Measurements from ENCODE around the gene SAG. TPM values are rescaled to one million over a fixed set of nuclear protein-coding genes. Genes with fewer than 3 reads are reported as not detected.

Gene SAG
- total and polyA plus RNA-seq, 10 of the 15 experiments (the other 5 are each of a cell fraction or from before 2014, with no cell fraction given): 0.06 to 0.47 TPM; not detected in 8

- H3K27me3 ChIP-seq (replicated peaks in 1 of 2; ENCODE audit: control insufficient read depth in 2 of 2, insufficient read depth in 2 of 2, low read length in 1 of 2): no peaks in the 10 kb centered on the region
- H3K9me3 ChIP-seq (replicated peaks; ENCODE audit: control insufficient read depth, insufficient read depth, low read length): no peaks in the 10 kb centered on the region
- ChIA-PET RAD21 (ENCODE audit: unreplicated experiment) (no interaction called here), CTCF (interaction anchor here (0.6 to 1.5 kb wide), 6 partner anchors 8 to 96 kb away, joined by 3 to 5 read pairs (median 4); no protein-coding TSS in a partner anchor), SMC1A (ENCODE audit: uncharacterized antibody, unreplicated experiment) (interaction anchor here (0.5 to 1.2 kb wide), 2 partner anchors 337 to 648 kb away, joined by 3 read pairs; no protein-coding TSS in a partner anchor), POLR2A (no interaction called here)
- H3K36me3 ChIP-seq (ENCODE audit: control insufficient read depth in 2 of 2, insufficient read depth in 2 of 2, low read length in 1 of 2): no peaks in the 10 kb centered on the region
- no TSS peak for BruUV-seq (replicated peaks)
- no peaks in the 10 kb centered on the region for H4K20me1 ChIP-seq (ENCODE audit: control insufficient read depth, insufficient read depth)
- H3K79me2 ChIP-seq (ENCODE audit: control insufficient read depth, insufficient read depth, low read length): no peaks in the 10 kb centered on the region
- in situ Hi-C loops (cut with MboI): no loop called here
- TF ChIP-seq KAT2A (conservative IDR thresholded peaks at IDR 0.05; ENCODE audit: control insufficient read depth, low read depth, low read length) (no peak), ZNF274 (IDR thresholded peaks at IDR 0.05; ENCODE audit: insufficient read depth, insufficient read length) (no peak), MYC (IDR thresholded peaks at IDR 0.05; ENCODE audit: insufficient read depth, insufficient read length, insufficient replicate concordance, low read length, severe bottlenecking) (no peak), NR2C2 (IDR thresholded peaks at IDR 0.05; ENCODE audit: borderline replicate concordance, control insufficient read depth, insufficient read length, low read depth) (no peak), ZBTB33 (IDR thresholded peaks at IDR 0.05) (no peak), SIN3A (IDR thresholded peaks at IDR 0.05; ENCODE audit: low read depth, low read length) (no peak), ASH2L (IDR thresholded peaks at IDR 0.05; ENCODE audit: borderline replicate concordance, low read depth) (no peak), CBX5 (IDR thresholded peaks at IDR 0.05; ENCODE audit: low read depth) (no peak), EP300 (IDR thresholded peaks at IDR 0.05; ENCODE audit: borderline replicate concordance in 1 of 2, control insufficient read depth in 1 of 2, low read depth in 2 of 2, low read length in 2 of 2) (no peak), PAX5 (IDR thresholded peaks at IDR 0.05; ENCODE audit: borderline replicate concordance, low read depth, low read length) (no peak), SRF (IDR thresholded peaks at IDR 0.05; ENCODE audit: low read depth in 2 of 2, low read length in 2 of 2) (no peak), TBL1XR1 (IDR thresholded peaks at IDR 0.05; ENCODE audit: low read depth, low read length) (no peak), ZNF217 (IDR thresholded peaks at IDR 0.05) (no peak), MTA3 (IDR thresholded peaks at IDR 0.05; ENCODE audit: borderline replicate concordance, low read length) (no peak), ZNF384 (IDR thresholded peaks at IDR 0.05; ENCODE audit: borderline replicate concordance, low read depth, low read length) (no peak), ZBED1 (IDR thresholded peaks at IDR 0.05; ENCODE audit: borderline replicate concordance) (no peak)
- TF ChIP-seq, protein P1, sequence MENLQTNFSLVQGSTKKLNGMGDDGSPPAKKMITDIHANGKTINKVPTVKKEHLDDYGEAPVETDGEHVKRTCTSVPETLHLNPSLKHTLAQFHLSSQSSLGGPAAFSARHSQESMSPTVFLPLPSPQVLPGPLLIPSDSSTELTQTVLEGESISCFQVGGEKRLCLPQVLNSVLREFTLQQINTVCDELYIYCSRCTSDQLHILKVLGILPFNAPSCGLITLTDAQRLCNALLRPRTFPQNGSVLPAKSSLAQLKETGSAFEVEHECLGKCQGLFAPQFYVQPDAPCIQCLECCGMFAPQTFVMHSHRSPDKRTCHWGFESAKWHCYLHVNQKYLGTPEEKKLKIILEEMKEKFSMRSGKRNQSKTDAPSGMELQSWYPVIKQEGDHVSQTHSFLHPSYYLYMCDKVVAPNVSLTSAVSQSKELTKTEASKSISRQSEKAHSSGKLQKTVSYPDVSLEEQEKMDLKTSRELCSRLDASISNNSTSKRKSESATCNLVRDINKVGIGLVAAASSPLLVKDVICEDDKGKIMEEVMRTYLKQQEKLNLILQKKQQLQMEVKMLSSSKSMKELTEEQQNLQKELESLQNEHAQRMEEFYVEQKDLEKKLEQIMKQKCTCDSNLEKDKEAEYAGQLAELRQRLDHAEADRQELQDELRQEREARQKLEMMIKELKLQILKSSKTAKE (IDR thresholded peaks at IDR 0.05; ENCODE audit: low read depth, poor library complexity, severe bottlenecking): no peak
- TF ChIP-seq, protein P2, sequence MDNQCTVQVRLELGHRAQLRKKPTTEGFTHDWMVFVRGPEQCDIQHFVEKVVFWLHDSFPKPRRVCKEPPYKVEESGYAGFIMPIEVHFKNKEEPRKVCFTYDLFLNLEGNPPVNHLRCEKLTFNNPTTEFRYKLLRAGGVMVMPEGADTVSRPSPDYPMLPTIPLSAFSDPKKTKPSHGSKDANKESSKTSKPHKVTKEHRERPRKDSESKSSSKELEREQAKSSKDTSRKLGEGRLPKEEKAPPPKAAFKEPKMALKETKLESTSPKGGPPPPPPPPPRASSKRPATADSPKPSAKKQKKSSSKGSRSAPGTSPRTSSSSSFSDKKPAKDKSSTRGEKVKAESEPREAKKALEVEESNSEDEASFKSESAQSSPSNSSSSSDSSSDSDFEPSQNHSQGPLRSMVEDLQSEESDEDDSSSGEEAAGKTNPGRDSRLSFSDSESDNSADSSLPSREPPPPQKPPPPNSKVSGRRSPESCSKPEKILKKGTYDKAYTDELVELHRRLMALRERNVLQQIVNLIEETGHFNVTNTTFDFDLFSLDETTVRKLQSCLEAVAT (IDR thresholded peaks at IDR 0.05): no peak
- TF ChIP-seq, protein P3, sequence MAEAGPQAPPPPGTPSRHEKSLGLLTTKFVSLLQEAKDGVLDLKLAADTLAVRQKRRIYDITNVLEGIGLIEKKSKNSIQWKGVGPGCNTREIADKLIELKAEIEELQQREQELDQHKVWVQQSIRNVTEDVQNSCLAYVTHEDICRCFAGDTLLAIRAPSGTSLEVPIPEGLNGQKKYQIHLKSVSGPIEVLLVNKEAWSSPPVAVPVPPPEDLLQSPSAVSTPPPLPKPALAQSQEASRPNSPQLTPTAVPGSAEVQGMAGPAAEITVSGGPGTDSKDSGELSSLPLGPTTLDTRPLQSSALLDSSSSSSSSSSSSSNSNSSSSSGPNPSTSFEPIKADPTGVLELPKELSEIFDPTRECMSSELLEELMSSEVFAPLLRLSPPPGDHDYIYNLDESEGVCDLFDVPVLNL (IDR thresholded peaks at IDR 0.05; ENCODE audit: low read depth, low read length): no peak
- no peak overlapping the region for H3K9ac ChIP-seq (ENCODE audit: control insufficient read depth, insufficient read depth, low read length)
- H3K27ac ChIP-seq (ENCODE audit: control insufficient read depth, insufficient read depth): no peak overlapping the region
- DNase-seq (ENCODE audit: low read depth, low spot score): no peak
- WGBS (ENCODE audit: insufficient coverage, insufficient replicate concordance, low lambda C conversion rate, missing lambda C conversion rate): 65% methylated on average over 9 of the region's 9 CpGs
- no peak overlapping the region for H3K4me2 ChIP-seq (ENCODE audit: control insufficient read depth, insufficient read depth)
- no peak overlapping the region for H3K4me3 ChIP-seq
- H2AFZ ChIP-seq (ENCODE audit: control insufficient read depth, low read depth, low read length): no peak overlapping the region
- intact Hi-C loops (cut with micrococcal nuclease; ENCODE audit: unreplicated experiment): no loop called here
- peaks cover 12% of the 10 kb centered on the region for H3K4me1 ChIP-seq (ENCODE audit: control insufficient read depth, insufficient read depth, low read length)
- ATAC-seq: no peak
- FAIRE-seq: no peak
Measured at GRCh38 chr2:233346930-233347329, 39.3 kb downstream of the SAG start.
